WTC11 (cell line): Measurements from ENCODE around the gene MRPS34. TPM values are rescaled to one million over a fixed set of nuclear protein-coding genes. Genes with fewer than 3 reads are reported as not detected.

Experiments
- ATAC-seq: fragments of 200-7000 bp; cut with Tn5 transposase; 2 replicates; pipeline ENCODE4 v1.10.0; 2021; ENCODE audit warnings: mild to moderate bottlenecking, moderate library complexity
- CTCF ChIA-PET: fragments of 300-600 bp; sonication (Branson Sonifier 250); formaldehyde crosslinking; loops from one replicate; lab custom pipeline; 2021; ENCODE audit warnings: antibody characterized with exemption; lab: Charles Lee
- POLR2A ChIA-PET: fragments of 350-600 bp; sonication (Branson Sonifier 250); formaldehyde crosslinking; loops from one replicate; lab custom pipeline; 2021; ENCODE audit warnings: antibody characterized with exemption; lab: Charles Lee
- DNase-seq: peaks from one replicate; pipeline ENCODE4 v3.0.0; 2021; ENCODE audit warnings: low spot score
- H3K27ac Mint-ChIP-seq: 2 replicates; pipeline ENCODE4 v1.8.0; 2021; ENCODE audit warnings: mixed read lengths
- H3K27me3 Mint-ChIP-seq: 2 replicates; pipeline ENCODE4 v1.8.0; 2021; ENCODE audit warnings: low read depth, mild to moderate bottlenecking, moderate library complexity, mixed read lengths
- H3K36me3 Mint-ChIP-seq: 2 replicates; pipeline ENCODE4 v1.8.0; 2021; ENCODE audit warnings: mixed read lengths
- H3K4me1 Mint-ChIP-seq: 2 replicates; pipeline ENCODE4 v1.8.0; 2022; ENCODE audit warnings: mixed read lengths
- H3K4me3 Mint-ChIP-seq: 2 replicates; pipeline ENCODE4 v1.8.0; 2021; ENCODE audit warnings: mild to moderate bottlenecking, moderate library complexity, mixed read lengths
- H3K9me3 Mint-ChIP-seq: 2 replicates; pipeline ENCODE4 v1.8.0; 2021; ENCODE audit warnings: mixed read lengths
- AR ChIP-seq: fragments of 250-450 bp; sonication (Bioruptor Pico); IDR thresholded peaks from 2 replicates; pipeline ENCODE4 v1.9.0; 2021; ENCODE audit warnings: mild to moderate bottlenecking
- CBFB ChIP-seq: sonication (generic); formaldehyde crosslinking; IDR thresholded peaks from 2 replicates; pipeline ENCODE4 v1.8.1; 2022; ENCODE audit warnings: mild to moderate bottlenecking, low read depth, missing genetic modification reagents
- FOXJ3 ChIP-seq: sonication (generic); formaldehyde crosslinking; IDR thresholded peaks from 2 replicates; pipeline ENCODE4 v1.9.0; 2021; ENCODE audit warnings: missing genetic modification reagents, mild to moderate bottlenecking, borderline replicate concordance
- MXD4 ChIP-seq: fragments of 250-450 bp; sonication (Bioruptor Pico); IDR thresholded peaks from 2 replicates; pipeline ENCODE4 v1.8.0; 2021; ENCODE audit warnings: mild to moderate bottlenecking, moderate library complexity, borderline replicate concordance
- NR2C2 ChIP-seq: sonication (generic); formaldehyde crosslinking; IDR thresholded peaks from 2 replicates; pipeline ENCODE4 v1.8.0; 2022; ENCODE audit warnings: mild to moderate bottlenecking, missing genetic modification reagents
- PREB ChIP-seq: sonication (generic); formaldehyde crosslinking; IDR thresholded peaks from 2 replicates; pipeline ENCODE4 v1.8.1; 2022; ENCODE audit warnings: mild to moderate bottlenecking, missing genetic modification reagents, moderate library complexity, borderline replicate concordance
- SMAD3 ChIP-seq: sonication (generic); formaldehyde crosslinking; IDR thresholded peaks from 2 replicates; pipeline ENCODE4 v1.8.0; 2022; ENCODE audit warnings: missing genetic modification reagents, mild to moderate bottlenecking, borderline replicate concordance
- SMAD4 ChIP-seq: sonication (generic); formaldehyde crosslinking; IDR thresholded peaks from 2 replicates; pipeline ENCODE4 v1.8.0; 2022; ENCODE audit warnings: mild to moderate bottlenecking, missing genetic modification reagents
- TEAD4 ChIP-seq: sonication (generic); formaldehyde crosslinking; IDR thresholded peaks from 2 replicates; pipeline ENCODE4 v1.8.0; 2022; ENCODE audit warnings: mild to moderate bottlenecking, missing genetic modification reagents
- USF1 ChIP-seq: sonication (generic); formaldehyde crosslinking; IDR thresholded peaks from 2 replicates; pipeline ENCODE4 v1.8.0; 2022; ENCODE audit warnings: mild to moderate bottlenecking, missing genetic modification reagents
- ZNF121 ChIP-seq: sonication (generic); formaldehyde crosslinking; IDR thresholded peaks from 2 replicates; pipeline ENCODE4 v1.8.0; 2023; ENCODE audit warnings: missing genetic modification reagents
- ZNF263 ChIP-seq: sonication (generic); formaldehyde crosslinking; IDR thresholded peaks from 2 replicates; pipeline ENCODE4 v1.8.1; 2022; ENCODE audit warnings: low read depth, mild to moderate bottlenecking, moderate library complexity, missing genetic modification reagents
- total RNA-seq: library from RNA; stranded (reverse); gene quantifications from 3 replicates; pipeline ENCODE4 v1.2.3, GENCODE V29; 2021
- TF ChIP-seq, protein P1 (sequence below): sonication (generic); formaldehyde crosslinking; IDR thresholded peaks from 2 replicates; pipeline ENCODE4 v1.8.0; 2023; ENCODE audit warnings: mild to moderate bottlenecking, missing genetic modification reagents
- TF ChIP-seq, protein P2 (sequence below): sonication (generic); formaldehyde crosslinking; IDR thresholded peaks from 2 replicates; pipeline ENCODE4 v1.8.0; 2022; ENCODE audit warnings: mild to moderate bottlenecking, missing genetic modification reagents

MRPS34 gene
- total RNA-seq, 1 experiment from 2014 or later, result 258 TPM

GRCh38 chr16:1821861-1822611, 49.1 kb upstream of the MRPS34 start (continued):
- no peak for TF ChIP-seq ZNF121 (CRISPR knock-in tag)
- TF ChIP-seq, all 79 proteins: peak for 0

DNA sequence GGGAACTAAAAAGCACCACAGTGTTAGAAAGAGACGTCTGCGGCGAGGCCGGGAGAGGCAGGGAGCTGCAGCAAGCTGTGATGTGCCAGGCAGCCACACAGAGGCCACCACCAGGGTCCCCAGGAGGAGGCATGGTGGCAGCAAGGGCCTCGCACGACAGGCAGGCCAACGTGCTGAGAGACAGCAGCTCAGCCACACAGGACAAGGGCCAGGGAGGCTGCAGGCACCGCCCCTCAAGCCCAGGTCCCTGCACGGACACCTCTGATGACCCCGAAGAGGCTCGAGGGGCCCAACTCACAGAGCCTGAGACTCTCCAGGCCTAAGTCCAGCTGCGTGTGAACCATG, 48.0 kb upstream of the MRPS34 start:
- POLR2A ChIA-PET, result no interaction called here
- no peak for DNase-seq

More for the DNA sequence above, 48.0 kb upstream of the MRPS34 start:
- Mint-ChIP-seq H3K36me3 (no peaks in the 10 kb centered on the region), H3K4me1 (0 out of 2 replicates have a peak, but pooled peaks cover 4% of the 10 kb centered on the region), H3K9me3 (no peaks in the 10 kb centered on the region), H3K27ac (no peak overlapping the region), H3K4me3 (no peak overlapping the region), H3K27me3 (no peaks in the 10 kb centered on the region)
- no peak for TF ChIP-seq SMAD4 (CRISPR knock-in tag)
- no peak for TF ChIP-seq FOXJ3 (CRISPR knock-in tag)
- TF ChIP-seq ZNF263 (CRISPR knock-in tag), result no peak
- TF ChIP-seq AR (CRISPR knock-in tag), result no peak
- TF ChIP-seq TEAD4 (CRISPR knock-in tag), result no peak
- TF ChIP-seq SMAD3, result no peak
- no peak for TF ChIP-seq USF1 (CRISPR knock-in tag)
- TF ChIP-seq MXD4 (CRISPR knock-in tag), result no peak
- TF ChIP-seq PREB, result no peak
- TF ChIP-seq ZNF121 (CRISPR knock-in tag), result no peak
- TF ChIP-seq, protein P1, sequence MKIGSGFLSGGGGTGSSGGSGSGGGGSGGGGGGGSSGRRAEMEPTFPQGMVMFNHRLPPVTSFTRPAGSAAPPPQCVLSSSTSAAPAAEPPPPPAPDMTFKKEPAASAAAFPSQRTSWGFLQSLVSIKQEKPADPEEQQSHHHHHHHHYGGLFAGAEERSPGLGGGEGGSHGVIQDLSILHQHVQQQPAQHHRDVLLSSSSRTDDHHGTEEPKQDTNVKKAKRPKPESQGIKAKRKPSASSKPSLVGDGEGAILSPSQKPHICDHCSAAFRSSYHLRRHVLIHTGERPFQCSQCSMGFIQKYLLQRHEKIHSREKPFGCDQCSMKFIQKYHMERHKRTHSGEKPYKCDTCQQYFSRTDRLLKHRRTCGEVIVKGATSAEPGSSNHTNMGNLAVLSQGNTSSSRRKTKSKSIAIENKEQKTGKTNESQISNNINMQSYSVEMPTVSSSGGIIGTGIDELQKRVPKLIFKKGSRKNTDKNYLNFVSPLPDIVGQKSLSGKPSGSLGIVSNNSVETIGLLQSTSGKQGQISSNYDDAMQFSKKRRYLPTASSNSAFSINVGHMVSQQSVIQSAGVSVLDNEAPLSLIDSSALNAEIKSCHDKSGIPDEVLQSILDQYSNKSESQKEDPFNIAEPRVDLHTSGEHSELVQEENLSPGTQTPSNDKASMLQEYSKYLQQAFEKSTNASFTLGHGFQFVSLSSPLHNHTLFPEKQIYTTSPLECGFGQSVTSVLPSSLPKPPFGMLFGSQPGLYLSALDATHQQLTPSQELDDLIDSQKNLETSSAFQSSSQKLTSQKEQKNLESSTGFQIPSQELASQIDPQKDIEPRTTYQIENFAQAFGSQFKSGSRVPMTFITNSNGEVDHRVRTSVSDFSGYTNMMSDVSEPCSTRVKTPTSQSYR, result no peak
- TF ChIP-seq CBFB (CRISPR knock-in tag), result no peak
- TF ChIP-seq, protein P2, sequence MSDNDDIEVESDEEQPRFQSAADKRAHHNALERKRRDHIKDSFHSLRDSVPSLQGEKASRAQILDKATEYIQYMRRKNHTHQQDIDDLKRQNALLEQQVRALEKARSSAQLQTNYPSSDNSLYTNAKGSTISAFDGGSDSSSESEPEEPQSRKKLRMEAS (CRISPR knock-in tag), result no peak
- no peak for TF ChIP-seq NR2C2 (CRISPR knock-in tag)
- CTCF ChIA-PET, result no interaction called here
- no peak for ATAC-seq
